Activated naive CD4-positive, alpha-beta T cell treated with anti-CD3 and anti-CD28 coated beads for 36 hours (primary cell): ENCODE results near the gene ATP10A. TPM values are rescaled to one million over a fixed set of nuclear protein-coding genes. Genes with fewer than 3 reads are reported as not detected.

Source experiments
- CTCF ChIA-PET: fragments of 350-600 bp; sonication (Branson Sonifier 250); formaldehyde crosslinking; loops from one replicate; lab custom pipeline; 2021; ENCODE audit warnings: antibody characterized with exemption; lab: Charles Lee
- DNase-seq: peaks from one replicate; pipeline ENCODE4 v3.0.0-alpha.2; 2020
- H3K27ac Mint-ChIP-seq: one replicate; pipeline ENCODE4 v1.8.0; 2021; ENCODE audit warnings: mild to moderate bottlenecking, mixed read lengths
- H3K27me3 Mint-ChIP-seq: one replicate; pipeline ENCODE4 v1.8.0; 2021; ENCODE audit warnings: low read depth, mixed read lengths
- H3K36me3 Mint-ChIP-seq: one replicate; pipeline ENCODE4 v1.8.0; 2021; ENCODE audit warnings: low read depth, mixed read lengths
- H3K4me1 Mint-ChIP-seq: one replicate; pipeline ENCODE4 v1.8.0; 2021; ENCODE audit warnings: low read depth, mixed read lengths
- H3K4me3 Mint-ChIP-seq: one replicate; pipeline ENCODE4 v1.8.0; 2021; ENCODE audit warnings: mild to moderate bottlenecking, moderate library complexity, mixed read lengths
- H3K9me3 Mint-ChIP-seq: one replicate; pipeline ENCODE4 v1.8.0; 2021; ENCODE audit warnings: mixed read lengths
- intact Hi-C: fragments of 100-400 bp; cut with micrococcal nuclease; formaldehyde crosslinking; loops from one replicate; pipeline ENCODE4 v1.15.1; 2023
- total RNA-seq, 2 experiments: library from RNA; stranded (reverse); gene quantifications; one replicate each; pipeline ENCODE4 v1.2.3, GENCODE V29; 2021

Gene ATP10A
- total RNA-seq, 2 experiments from 2014 or later, result 11.9 to 13.0 TPM

- no peak for DNase-seq
- intact Hi-C loops, result no loop called here
- Mint-ChIP-seq H3K27ac (no peak overlapping the region), H3K4me1 (no peaks in the 10 kb centered on the region), H3K9me3 (no peaks in the 10 kb centered on the region), H3K4me3 (no peak overlapping the region), H3K27me3 (no peaks in the 10 kb centered on the region), H3K36me3 (peaks cover 25% of the 10 kb centered on the region)
- CTCF ChIA-PET, result interaction anchor here (0.6 kb wide), 1 partner anchor 9 kb away, joined by 3 read pairs; no protein-coding TSS in a partner anchor
Measured at GRCh38 chr15:25703726-25704125, 159.4 kb downstream of the ATP10A start.

DNA sequence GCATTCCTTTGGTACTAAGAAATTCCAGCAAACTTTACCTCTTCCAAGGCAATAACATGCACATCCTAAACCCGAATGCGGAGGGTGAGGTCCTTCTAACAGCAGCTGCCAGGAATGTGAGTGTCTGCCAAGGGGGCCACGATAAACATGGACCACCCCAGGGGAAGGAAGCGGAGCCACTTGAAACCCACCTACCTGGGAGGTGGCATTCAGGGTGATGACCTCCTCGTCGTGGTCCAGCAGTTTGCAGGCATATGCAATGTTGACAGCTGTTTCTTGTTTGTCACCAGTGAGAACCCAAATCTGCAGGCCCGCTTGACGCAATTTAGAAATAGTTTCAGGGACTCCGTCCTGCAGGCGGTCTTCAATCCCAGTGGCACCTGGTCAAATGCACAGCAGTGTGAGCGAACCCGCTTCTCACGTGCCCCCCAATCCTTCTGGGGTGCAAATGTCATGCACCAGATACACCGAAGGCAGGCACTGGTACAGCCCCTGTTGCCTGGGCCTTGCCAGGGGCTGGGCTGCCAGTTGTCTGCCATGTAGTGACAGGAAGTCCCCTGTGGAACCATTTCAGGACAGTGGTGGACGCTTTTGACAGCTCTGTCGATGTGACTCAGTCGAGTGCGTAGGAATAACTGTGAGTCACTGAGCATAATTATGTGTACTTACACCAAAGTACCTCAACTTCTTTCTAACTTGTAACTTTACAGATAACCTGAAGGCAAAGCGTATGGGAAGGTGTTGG, 161.2 kb downstream of the ATP10A start:
- CTCF ChIA-PET, result no interaction called here
- Mint-ChIP-seq H3K4me1 (no peaks in the 10 kb centered on the region), H3K9me3 (no peaks in the 10 kb centered on the region), H3K36me3 (peaks cover 28% of the 10 kb centered on the region), H3K27me3 (no peaks in the 10 kb centered on the region), H3K4me3 (no peak overlapping the region), H3K27ac (no peak overlapping the region)
- no peak for DNase-seq
- intact Hi-C loops, result no loop called here

GRCh38 chr15:25700916-25701315, 162.2 kb downstream of the ATP10A start:
- intact Hi-C loops, result no loop called here
- Mint-ChIP-seq H3K36me3 (peaks cover 32% of the 10 kb centered on the region), H3K27ac (no peak overlapping the region), H3K9me3 (no peaks in the 10 kb centered on the region), H3K4me1 (no peaks in the 10 kb centered on the region), H3K27me3 (no peaks in the 10 kb centered on the region), H3K4me3 (no peak overlapping the region)
- DNase-seq, result no peak
- CTCF ChIA-PET, result no interaction called here

DNA sequence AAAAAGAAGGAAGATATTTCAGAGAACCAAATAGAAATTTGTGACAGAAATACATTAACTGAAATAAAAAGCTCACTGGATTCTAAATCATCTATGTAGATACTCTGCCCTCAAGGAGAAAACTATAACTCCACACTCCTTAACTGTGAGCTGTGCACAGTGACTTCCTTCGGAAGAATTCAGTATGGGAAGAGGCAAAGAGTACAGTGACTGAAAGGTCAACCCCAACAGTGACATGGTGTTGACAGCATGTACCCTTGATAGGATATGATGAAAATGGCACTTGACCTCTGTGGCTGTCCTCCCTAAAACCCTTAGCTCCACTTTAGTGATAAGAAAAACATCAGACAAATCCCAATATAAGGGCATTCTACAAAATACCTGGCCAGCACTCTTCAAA, 165.5 kb downstream of the ATP10A start:
- intact Hi-C loops, result no loop called here
- H3K27ac Mint-ChIP-seq, result no peak overlapping the region
- peaks cover 34% of the 10 kb centered on the region for H3K36me3 Mint-ChIP-seq

DNA sequence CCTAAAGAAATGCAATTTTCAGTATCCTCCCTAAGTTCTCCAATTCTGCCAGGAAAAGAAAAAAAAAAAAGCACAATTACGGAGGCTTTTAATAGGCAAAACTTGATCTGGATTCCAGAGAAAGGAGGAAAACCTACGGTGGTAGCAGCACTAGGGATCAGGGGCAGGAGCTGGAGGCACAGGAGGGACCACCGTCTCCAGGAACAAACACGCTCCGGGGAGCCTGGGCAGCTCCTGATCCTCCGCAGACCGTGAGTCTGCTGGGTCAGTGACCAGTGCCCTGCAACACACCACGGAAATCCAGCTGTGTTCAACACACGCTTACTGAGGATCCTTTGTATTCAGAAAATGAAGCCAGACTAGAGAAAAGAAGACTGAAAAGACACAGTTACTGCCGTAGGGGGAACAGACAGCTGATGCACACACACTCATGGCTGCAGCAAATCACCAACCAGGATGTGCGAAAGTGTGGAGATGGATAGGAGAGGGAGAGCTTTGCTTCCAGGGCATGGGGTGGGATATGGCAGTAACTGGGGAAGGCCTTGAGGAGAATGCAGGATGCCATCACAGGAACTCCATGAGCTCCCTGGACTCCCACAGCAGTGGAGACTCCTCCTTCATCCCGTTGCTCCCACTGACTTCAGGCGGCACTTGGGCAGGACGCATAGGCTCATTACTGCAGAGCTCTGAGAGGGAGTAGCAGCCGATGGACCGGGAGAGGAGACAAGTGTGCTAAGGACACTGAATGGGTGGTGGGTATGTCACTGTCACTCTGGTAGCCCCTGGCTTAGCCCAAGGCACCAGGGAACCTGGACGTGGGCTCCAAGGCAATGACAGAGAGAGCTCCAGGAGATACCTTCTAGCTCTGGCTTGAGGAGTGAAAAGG, 167.0 kb downstream of the ATP10A start:
- Mint-ChIP-seq H3K36me3 (peaks cover 30% of the 10 kb centered on the region), H3K27ac (no peak overlapping the region)
- CTCF ChIA-PET, result interaction anchor here (0.6 to 4.3 kb wide), 5 partner anchors 14 to 456 kb away, joined by 3 to 23 read pairs (median 3); no protein-coding TSS in a partner anchor

More for the DNA sequence above, 165.5 kb downstream of the ATP10A start:
- H3K27me3 Mint-ChIP-seq, result no peaks in the 10 kb centered on the region
- H3K9me3 Mint-ChIP-seq, result no peaks in the 10 kb centered on the region
- CTCF ChIA-PET, result interaction anchor here (4.3 kb wide), 1 partner anchor 236 kb away, joined by 23 read pairs; no protein-coding TSS in a partner anchor
- no peak for DNase-seq
- H3K4me3 Mint-ChIP-seq, result no peak overlapping the region
- H3K4me1 Mint-ChIP-seq, result no peaks in the 10 kb centered on the region

DNA sequence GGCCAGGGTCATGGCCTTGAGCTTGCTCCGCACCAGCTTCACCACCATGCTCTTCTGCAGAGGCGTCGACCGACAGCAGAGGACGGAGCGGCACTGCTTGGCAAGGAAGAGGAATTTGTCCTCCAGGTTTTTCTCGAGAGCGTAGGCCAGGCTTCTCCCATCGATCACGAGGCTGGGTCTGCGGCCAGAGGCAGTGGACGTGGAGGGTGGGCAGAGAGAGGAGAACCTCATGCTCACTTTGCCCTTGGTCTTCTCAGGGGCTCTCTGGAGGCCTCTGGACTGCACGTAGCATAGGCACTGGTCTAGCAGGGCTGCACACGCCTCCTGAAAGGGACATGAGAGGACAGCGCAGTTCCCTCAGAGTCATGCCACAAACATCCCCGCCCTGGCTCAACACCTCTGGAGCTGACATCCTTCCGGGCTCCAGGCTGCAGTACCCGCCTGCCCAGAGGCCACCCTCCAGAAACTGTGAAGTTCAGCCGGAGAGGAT, 168.3 kb downstream of the ATP10A start:
- Mint-ChIP-seq H3K9me3 (no peaks in the 10 kb centered on the region), H3K36me3 (peaks cover 25% of the 10 kb centered on the region), H3K27me3 (no peaks in the 10 kb centered on the region)

More for the DNA sequence above, 167.0 kb downstream of the ATP10A start:
- H3K27me3 Mint-ChIP-seq, result no peaks in the 10 kb centered on the region
- H3K4me1 Mint-ChIP-seq, result no peaks in the 10 kb centered on the region
- H3K9me3 Mint-ChIP-seq, result no peaks in the 10 kb centered on the region
- intact Hi-C loops, result no loop called here
- no peak for DNase-seq
- H3K4me3 Mint-ChIP-seq, result no peak overlapping the region

DNA sequence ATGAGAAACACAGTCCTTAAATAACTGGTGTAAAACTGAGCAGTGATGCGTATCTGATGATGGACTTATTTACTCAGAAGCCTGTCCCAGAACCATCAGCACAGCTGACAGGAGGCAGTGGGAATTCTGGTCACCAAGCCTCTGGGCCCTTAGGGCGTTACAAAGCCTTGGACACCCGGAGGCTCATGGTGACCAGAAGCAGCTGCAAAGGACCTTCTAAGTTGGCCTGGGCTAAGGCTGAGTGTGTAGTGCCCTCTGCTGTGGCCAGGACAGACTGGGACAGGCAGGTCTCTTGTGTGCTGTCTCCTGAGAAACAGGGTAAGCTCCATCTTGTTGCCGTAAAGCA, 168.9 kb downstream of the ATP10A start:
- Mint-ChIP-seq H3K4me3 (no peak overlapping the region), H3K36me3 (peaks cover 26% of the 10 kb centered on the region), H3K27me3 (no peaks in the 10 kb centered on the region), H3K9me3 (no peaks in the 10 kb centered on the region), H3K27ac (no peak overlapping the region), H3K4me1 (no peaks in the 10 kb centered on the region)
- intact Hi-C loops, result loop anchor here (1.0 to 5.0 kb wide), 2 partner anchors 187 to 240 kb away; no protein-coding TSS in a partner anchor
- DNase-seq, result no peak
- CTCF ChIA-PET, result interaction anchor here (0.6 to 4.3 kb wide), 4 partner anchors 9 to 565 kb away, joined by 3 to 23 read pairs (median 3); no protein-coding TSS in a partner anchor

More for the DNA sequence above, 168.3 kb downstream of the ATP10A start:
- CTCF ChIA-PET, result interaction anchor here (0.6 to 4.3 kb wide), 5 partner anchors 9 to 564 kb away, joined by 3 to 23 read pairs (median 3); no protein-coding TSS in a partner anchor
- DNase-seq, result no peak
- intact Hi-C loops, result loop anchor here (1.0 to 5.0 kb wide), 2 partner anchors 188 to 239 kb away; no protein-coding TSS in a partner anchor
- Mint-ChIP-seq H3K4me1 (no peaks in the 10 kb centered on the region), H3K4me3 (no peak overlapping the region), H3K27ac (no peak overlapping the region)

DNA sequence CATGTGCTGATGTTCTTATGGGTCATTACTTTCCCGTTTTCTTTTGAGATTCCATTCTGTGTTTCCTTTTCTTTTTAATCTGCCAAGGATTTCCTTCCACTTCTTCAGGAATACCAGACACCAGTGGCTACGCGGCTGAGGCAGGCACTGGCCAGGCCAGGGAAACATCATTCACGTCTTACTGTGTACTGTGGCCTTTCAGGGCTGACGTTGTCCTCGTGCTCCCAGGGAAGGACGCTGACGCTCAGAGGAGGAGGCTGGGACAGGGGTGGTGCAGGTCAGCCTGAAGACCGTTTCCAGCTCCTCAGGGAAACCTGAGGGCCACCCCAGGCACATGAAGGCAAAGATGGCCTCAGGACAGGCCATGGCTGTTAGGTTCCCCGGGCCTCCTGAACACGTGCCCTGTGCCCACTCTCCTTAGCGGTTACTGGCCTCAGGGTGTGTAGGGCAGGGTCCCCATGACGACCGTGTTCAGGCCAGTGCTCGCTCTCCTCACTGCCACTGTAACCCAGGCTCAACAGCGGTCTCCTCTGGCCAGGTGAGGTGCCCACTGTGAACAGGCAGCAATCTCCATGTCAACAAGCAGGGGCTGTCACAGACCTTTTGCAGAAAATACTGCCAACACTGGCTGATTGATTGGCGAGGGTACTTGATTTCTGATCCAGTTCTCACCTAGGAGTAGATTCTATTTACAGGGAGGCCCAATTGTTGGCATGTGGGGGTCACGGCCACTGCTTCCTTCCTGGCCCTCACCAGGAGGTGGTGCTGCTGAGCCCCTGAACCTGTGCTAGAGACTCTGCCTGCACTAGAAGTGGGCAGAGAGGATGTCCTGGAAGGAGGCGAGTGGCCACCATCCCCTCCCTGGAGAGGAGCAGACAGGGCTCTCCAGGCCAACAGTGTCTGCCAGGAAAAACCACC, 169.5 kb downstream of the ATP10A start:
- no peak overlapping the region for H3K4me3 Mint-ChIP-seq
- peaks cover 23% of the 10 kb centered on the region for H3K36me3 Mint-ChIP-seq
- no peaks in the 10 kb centered on the region for H3K9me3 Mint-ChIP-seq
- CTCF ChIA-PET, result interaction anchor here (1.3 to 4.3 kb wide), 3 partner anchors 41 to 565 kb away, joined by 3 to 23 read pairs (median 3); no protein-coding TSS in a partner anchor
- H3K27me3 Mint-ChIP-seq, result no peaks in the 10 kb centered on the region
- DNase-seq, result peak; percentile 59
- H3K4me1 Mint-ChIP-seq, result no peaks in the 10 kb centered on the region
- intact Hi-C loops, result loop anchor here (1.0 to 5.0 kb wide), 2 partner anchors 186 to 241 kb away; no protein-coding TSS in a partner anchor
- no peak overlapping the region for H3K27ac Mint-ChIP-seq

DNA sequence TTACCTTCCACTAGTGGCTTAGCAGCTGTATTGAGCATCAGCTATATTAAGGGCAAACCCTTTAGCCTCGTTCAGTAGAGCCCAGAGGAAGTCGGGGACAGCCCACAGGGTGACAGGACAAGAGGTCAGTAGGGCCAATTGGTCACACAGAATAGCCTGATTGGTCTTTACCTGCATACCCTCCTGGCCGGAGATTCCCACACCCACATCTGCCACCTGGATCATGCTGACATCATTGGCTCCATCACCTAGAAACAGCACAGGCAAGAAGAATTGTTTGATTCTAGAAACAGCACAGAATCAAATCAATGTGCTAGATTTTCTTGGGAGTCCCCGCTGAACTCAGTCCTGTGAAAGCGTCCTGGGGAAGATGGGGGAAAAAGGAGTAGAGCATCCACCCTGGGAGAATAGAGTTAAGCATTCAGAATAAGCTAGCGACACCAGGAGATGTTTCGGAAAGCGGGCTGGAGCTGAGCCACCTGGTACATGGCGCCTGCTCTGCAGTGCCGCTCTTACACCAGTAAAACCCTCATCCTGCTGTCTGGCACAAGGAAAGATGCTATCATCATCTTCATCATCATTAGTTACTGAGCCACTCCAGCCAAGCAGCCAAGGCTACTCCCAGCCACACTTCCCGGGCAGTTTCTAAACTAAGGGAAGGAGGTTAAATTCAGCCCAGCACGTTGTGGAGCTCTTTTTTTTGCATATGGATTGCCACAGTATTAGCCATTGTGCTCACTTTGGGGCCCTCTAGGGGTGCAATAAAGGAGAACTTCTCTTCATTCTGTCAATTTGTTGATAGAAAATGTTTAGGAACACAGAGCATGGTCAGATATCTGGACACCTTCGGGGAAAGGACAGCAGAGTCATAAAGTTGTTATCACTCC, 171.3 kb downstream of the ATP10A start:
- DNase-seq, result no peak
- no peaks in the 10 kb centered on the region for H3K4me1 Mint-ChIP-seq
- H3K27ac Mint-ChIP-seq, result no peak overlapping the region
- CTCF ChIA-PET, result no interaction called here
- no peak overlapping the region for H3K4me3 Mint-ChIP-seq
- intact Hi-C loops, result loop anchor here (5.0 kb wide), 1 partner anchor 184 kb away; no protein-coding TSS in a partner anchor
- no peaks in the 10 kb centered on the region for H3K27me3 Mint-ChIP-seq
- H3K36me3 Mint-ChIP-seq, result peaks cover 23% of the 10 kb centered on the region
- no peaks in the 10 kb centered on the region for H3K9me3 Mint-ChIP-seq

- H3K9me3 Mint-ChIP-seq, result no peaks in the 10 kb centered on the region
- no peak overlapping the region for H3K27ac Mint-ChIP-seq
- CTCF ChIA-PET, result no interaction called here
- intact Hi-C loops, result loop anchor here (5.0 kb wide), 1 partner anchor 184 kb away; no protein-coding TSS in a partner anchor
- H3K4me1 Mint-ChIP-seq, result no peaks in the 10 kb centered on the region
- H3K36me3 Mint-ChIP-seq, result peaks cover 24% of the 10 kb centered on the region
- no peak overlapping the region for H3K4me3 Mint-ChIP-seq
- no peak for DNase-seq
- H3K27me3 Mint-ChIP-seq, result no peaks in the 10 kb centered on the region
Measured at GRCh38 chr15:25690673-25691543, 172.2 kb downstream of the ATP10A start.
